Suprapubic skin (tissue), 4 donors: ENCODE data around the gene AFF2. TPM values are rescaled to one million over a fixed set of nuclear protein-coding genes. Genes with fewer than 3 reads are reported as not detected.

Source experiments
- DNase-seq, 2 donors: peaks; one replicate each; pipeline ENCODE4 v3.0.0-alpha.2; 2019; ENCODE audit warnings: low spot score in 2 of 2
- H3K27ac ChIP-seq: fragments of 200-600 bp; sonication (generic); one replicate; pipeline ENCODE4 v1.5.1; 2019
- H3K27me3 ChIP-seq: fragments of 200-600 bp; sonication (generic); one replicate; pipeline ENCODE4 v1.5.1; 2019
- H3K36me3 ChIP-seq: fragments of 200-600 bp; sonication (generic); one replicate; pipeline ENCODE4 v1.5.1; 2019
- H3K4me1 ChIP-seq: fragments of 200-600 bp; sonication (generic); one replicate; pipeline ENCODE4 v1.5.1; 2019
- H3K4me3 ChIP-seq: fragments of 200-600 bp; sonication (generic); one replicate; pipeline ENCODE4 v1.5.1; 2019; ENCODE audit warnings: mild to moderate bottlenecking
- H3K9me3 ChIP-seq: fragments of 200-600 bp; sonication (generic); one replicate; pipeline ENCODE4 v1.5.1; 2019
- CTCF ChIP-seq, 2 donors: fragments of 200-600 bp in 1 of 2; fragments of 450-650 bp in 1 of 2; sonication (generic) in 1 of 2; IDR thresholded peaks; one replicate each; pipeline ENCODE4 v1.5.1; 2016 to 2019; ENCODE audit warnings: antibody characterized with exemption in 2 of 2, mild to moderate bottlenecking in 1 of 2, moderate library complexity in 1 of 2
- EP300 ChIP-seq: sonication (generic); formaldehyde crosslinking; IDR thresholded peaks from one replicate; pipeline ENCODE4 v1.6.1; 2017; ENCODE audit warnings: antibody characterized with exemption
- POLR2A ChIP-seq, 2 donors: fragments of 450-650 bp; IDR thresholded peaks; one replicate each; pipeline ENCODE4 v1.6.1; 2017; ENCODE audit warnings: antibody characterized with exemption in 2 of 2, mild to moderate bottlenecking in 2 of 2, moderate library complexity in 2 of 2
- POLR2AphosphoS5 ChIP-seq, 3 donors: sonication (generic); formaldehyde crosslinking; IDR thresholded peaks; one replicate each; pipeline ENCODE4 v1.6.1; 2017; ENCODE audit warnings: antibody characterized with exemption in 3 of 3
- WGBS: methylation state at CpG from one replicate; pipeline ENCODE4 v1.1.5; 2018; 5-methylcytosine and 5-hydroxymethylcytosine counted together
- total RNA-seq, 4 donors: library from RNA; depleted of rRNA; stranded (reverse); fragments of >200 nt; gene quantifications; one replicate each; pipeline ENCODE4 v1.1.0, GENCODE V29; 2016

AFF2 gene
- total RNA-seq, 4 donors from 2014 or later: 0.72 to 3.0 (median 1.6) TPM

GRCh38 chrX:148784856-148785255 is 284.4 kb downstream of the AFF2 start:
- no peaks in the 10 kb centered on the region for H3K36me3 ChIP-seq
- H3K4me3 ChIP-seq: no peak overlapping the region
- H3K27me3 ChIP-seq: no peaks in the 10 kb centered on the region
- no peak for TF ChIP-seq POLR2AphosphoS5 (IDR thresholded peaks at IDR 0.05)
- no peak for TF ChIP-seq POLR2A (IDR thresholded peaks at IDR 0.05)
- no peak for TF ChIP-seq CTCF (IDR thresholded peaks at IDR 0.05)
- TF ChIP-seq EP300: no peak
- no peak overlapping the region for H3K27ac ChIP-seq
- WGBS: 74% methylated on average over 6 of the region's 9 CpGs
- DNase-seq: no peak
- no peaks in the 10 kb centered on the region for H3K9me3 ChIP-seq
- H3K4me1 ChIP-seq: no peaks in the 10 kb centered on the region

- H3K9me3 ChIP-seq: no peaks in the 10 kb centered on the region
- H3K4me1 ChIP-seq: no peaks in the 10 kb centered on the region
- TF ChIP-seq POLR2AphosphoS5 (IDR thresholded peaks at IDR 0.05) (no peak), POLR2A (IDR thresholded peaks at IDR 0.05) (no peak), EP300 (no peak), CTCF (IDR thresholded peaks at IDR 0.05) (no peak)
- WGBS: 59% methylated on average over 1 of the region's 1 CpG
- no peak for DNase-seq
- no peaks in the 10 kb centered on the region for H3K27me3 ChIP-seq
- H3K27ac ChIP-seq: no peak overlapping the region
- no peak overlapping the region for H3K4me3 ChIP-seq
- no peaks in the 10 kb centered on the region for H3K36me3 ChIP-seq
These were observed 284.8 kb downstream of the AFF2 start for GRCh38 chrX:148785256-148785655.

GRCh38 chrX:148788449-148788848 is 288.0 kb downstream of the AFF2 start:
- TF ChIP-seq CTCF (IDR thresholded peaks at IDR 0.05): no peak
- no peak for TF ChIP-seq POLR2AphosphoS5 (IDR thresholded peaks at IDR 0.05)
- TF ChIP-seq POLR2A (IDR thresholded peaks at IDR 0.05): no peak
- TF ChIP-seq EP300: no peak
- WGBS: 64% methylated on average over 4 of the region's 4 CpGs

GRCh38 chrX:148794350-148794749 is 293.9 kb downstream of the AFF2 start:
- H3K4me3 ChIP-seq: no peak overlapping the region
- no peak overlapping the region for H3K27ac ChIP-seq
- no peak for DNase-seq
- TF ChIP-seq EP300 (no peak), POLR2AphosphoS5 (IDR thresholded peaks at IDR 0.05) (no peak), CTCF (IDR thresholded peaks at IDR 0.05) (no peak), POLR2A (IDR thresholded peaks at IDR 0.05) (no peak)
- no peaks in the 10 kb centered on the region for H3K4me1 ChIP-seq
- no peaks in the 10 kb centered on the region for H3K9me3 ChIP-seq
- H3K27me3 ChIP-seq: no peaks in the 10 kb centered on the region
- H3K36me3 ChIP-seq: no peaks in the 10 kb centered on the region

More at GRCh38 chrX:148788449-148788848, 288.0 kb downstream of the AFF2 start:
- H3K4me1 ChIP-seq: no peaks in the 10 kb centered on the region
- H3K9me3 ChIP-seq: no peaks in the 10 kb centered on the region
- no peak overlapping the region for H3K4me3 ChIP-seq
- no peak overlapping the region for H3K27ac ChIP-seq
- DNase-seq: no peak
- H3K27me3 ChIP-seq: no peaks in the 10 kb centered on the region
- no peaks in the 10 kb centered on the region for H3K36me3 ChIP-seq

GRCh38 chrX:148804579-148805355 is 304.4 kb downstream of the AFF2 start:
- Histone ChIP-seq H3K27ac (no peak overlapping the region), H3K9me3 (no peaks in the 10 kb centered on the region), H3K27me3 (no peaks in the 10 kb centered on the region), H3K36me3 (no peaks in the 10 kb centered on the region), H3K4me3 (no peak overlapping the region), H3K4me1 (no peaks in the 10 kb centered on the region)
- no peak for DNase-seq
- 58% methylated on average over 8 of the region's 8 CpGs for WGBS
- no peak for TF ChIP-seq POLR2A (IDR thresholded peaks at IDR 0.05)
- no peak for TF ChIP-seq EP300
- no peak for TF ChIP-seq CTCF (IDR thresholded peaks at IDR 0.05)
- no peak for TF ChIP-seq POLR2AphosphoS5 (IDR thresholded peaks at IDR 0.05)
